Measurements from ENCODE around the gene PPP2R1A. TPM values are rescaled to one million over a fixed set of nuclear protein-coding genes. Genes with fewer than 3 reads are reported as not detected.
A peak's percentile ranks its signal among the peaks of the same experiment; 100 is the strongest.

The PPP2R1A gene
- total RNA-seq, 1 donor from 2014 or later = 332 TPM

- Histone ChIP-seq H3K36me3 (ENCODE audit: insufficient read depth, low read length) (no peaks in the 10 kb centered on the region), H3K79me2 (ENCODE audit: insufficient read depth, low read length) (peaks cover 25% of the 10 kb centered on the region), H3K9me3 (ENCODE audit: insufficient read depth, low read depth, low read length) (no peaks in the 10 kb centered on the region), H3K27me3 (ENCODE audit: insufficient read depth, low read length) (no peaks in the 10 kb centered on the region), H3K9ac (ENCODE audit: low read length) (no peak overlapping the region), H3K4me3 (ENCODE audit: insufficient read depth, low read depth, low read length) (no peak overlapping the region), H2AFZ (ENCODE audit: low read depth, low read length) (no peak overlapping the region), H3K27ac (ENCODE audit: low read depth, low read length) (no peak overlapping the region), H4K20me1 (ENCODE audit: insufficient read depth, low read length) (peaks cover 16% of the 10 kb centered on the region), H3K4me1 (ENCODE audit: insufficient read depth, low read length) (peaks cover 15% of the 10 kb centered on the region), H3K4me2 (ENCODE audit: low read length) (no peak overlapping the region)
- TF ChIP-seq EZH2 (IDR thresholded peaks at IDR 0.05; ENCODE audit: insufficient read depth, low read length) (no peak), CTCF (IDR thresholded peaks at IDR 0.05; ENCODE audit: insufficient read depth, low read depth, low read length) (no peak)
- DNase-seq (ENCODE audit: low read depth) = no peak
- Mint-ChIP-seq H3K4me1 (ENCODE audit: low read depth, unreplicated experiment) (peaks cover 13% of the 10 kb centered on the region), H3K36me3 (ENCODE audit: low read depth, unreplicated experiment) (peaks cover 5% of the 10 kb centered on the region), H3K9me3 (ENCODE audit: unreplicated experiment) (no peaks in the 10 kb centered on the region), H3K27ac (ENCODE audit: unreplicated experiment) (no peak overlapping the region), H3K4me3 (ENCODE audit: unreplicated experiment) (no peak overlapping the region), H3K27me3 (ENCODE audit: low read depth, unreplicated experiment) (no peaks in the 10 kb centered on the region)
- FAIRE-seq = no peak
Measured at GRCh38 chr19:52187407-52187806, 2.4 kb upstream of the PPP2R1A start.

GRCh38 chr19:52188822-52189734 lies 774 bp upstream of the PPP2R1A start:
- Mint-ChIP-seq H3K9me3 (ENCODE audit: unreplicated experiment) (peaks cover under 1% of the 10 kb centered on the region), H3K36me3 (ENCODE audit: low read depth, unreplicated experiment) (peaks cover 7% of the 10 kb centered on the region), H3K27me3 (ENCODE audit: low read depth, unreplicated experiment) (no peaks in the 10 kb centered on the region), H3K27ac (ENCODE audit: unreplicated experiment) (peak overlapping the region; percentile 99), H3K4me3 (ENCODE audit: unreplicated experiment) (peak overlapping the region; percentile 93), H3K4me1 (ENCODE audit: low read depth, unreplicated experiment) (peaks cover 18% of the 10 kb centered on the region)
- Histone ChIP-seq H3K79me2 (ENCODE audit: insufficient read depth, low read length) (peaks cover 42% of the 10 kb centered on the region), H3K27me3 (ENCODE audit: insufficient read depth, low read length) (no peaks in the 10 kb centered on the region), H2AFZ (ENCODE audit: low read depth, low read length) (peak overlapping the region; percentile 70), H3K36me3 (ENCODE audit: insufficient read depth, low read length) (peaks cover 7% of the 10 kb centered on the region), H3K9me3 (ENCODE audit: insufficient read depth, low read depth, low read length) (no peaks in the 10 kb centered on the region), H4K20me1 (ENCODE audit: insufficient read depth, low read length) (peaks cover 33% of the 10 kb centered on the region), H3K9ac (ENCODE audit: low read length) (peak overlapping the region; percentile 73), H3K4me3 (ENCODE audit: insufficient read depth, low read depth, low read length) (peak overlapping the region; percentile 45), H3K4me2 (ENCODE audit: low read length) (peak overlapping the region; percentile 86), H3K27ac (ENCODE audit: low read depth, low read length) (peak overlapping the region; percentile 55), H3K4me1 (ENCODE audit: insufficient read depth, low read length) (peaks cover 15% of the 10 kb centered on the region)
- no peak for TF ChIP-seq CTCF (IDR thresholded peaks at IDR 0.05; ENCODE audit: insufficient read depth, low read depth, low read length)
- no peak for TF ChIP-seq EZH2 (IDR thresholded peaks at IDR 0.05; ENCODE audit: insufficient read depth, low read length)
- FAIRE-seq = no peak
- DNase-seq (ENCODE audit: low read depth) = no peak

Measured in astrocyte (in vitro differentiated cells and primary cell).